T47D (cell line): ENCODE data around the gene SAMD14.

Experiments used
- DNase-seq, 2 experiments: peaks; one replicate each; pipeline versions ENCODE4 v3.0.0 to v3.0.0-alpha.2; 2011 to 2012; ENCODE audit warnings: low read depth in 1 of 2, low spot score in 1 of 2
- JUND ChIP-seq: IDR thresholded peaks from 2 replicates; pipeline ENCODE4 v1.6.1; 2012; ENCODE audit warnings: low read depth
- in situ Hi-C: cut with HindIII; loops from 2 replicates; pipeline ENCODE4 v1.10.0; 2016; ENCODE audit warnings: low sequenced_read_pairs, low pct_unique_long_range_greater_than_20kb

The SAMD14 gene

GRCh38 chr17:50117202-50118051, 12.5 kb downstream of the SAMD14 start:
- in situ Hi-C loops, result no loop called here
- no peak for TF ChIP-seq JUND
- peak; percentile 79 to 81 for DNase-seq

- in situ Hi-C loops, result no loop called here
- no peak for DNase-seq
- TF ChIP-seq JUND, result no peak
Measured at GRCh38 chr17:50115756-50116155, 14.2 kb downstream of the SAMD14 start.

- in situ Hi-C loops, result no loop called here
- DNase-seq, result peak; percentile 72 to 83
- no peak for TF ChIP-seq JUND
Measured at GRCh38 chr17:50114849-50115357, 15.1 kb downstream of the SAMD14 start.

GRCh38 chr17:50114401-50114800, 15.6 kb downstream of the SAMD14 start:
- TF ChIP-seq JUND, result no peak
- no peak for DNase-seq
- in situ Hi-C loops, result no loop called here

GRCh38 chr17:50113624-50114320, 16.2 kb downstream of the SAMD14 start:
- in situ Hi-C loops, result no loop called here
- no peak for DNase-seq
- no peak for TF ChIP-seq JUND

GRCh38 chr17:50112694-50113093, 17.3 kb downstream of the SAMD14 start:
- DNase-seq, result peak in 1 of 2 experiments; percentile 30
- TF ChIP-seq JUND, result no peak
- in situ Hi-C loops, result no loop called here

GRCh38 chr17:50111673-50112655, 18.0 kb downstream of the SAMD14 start:
- no peak for TF ChIP-seq JUND
- DNase-seq, result peak in 1 of 2 experiments; percentile 59
- in situ Hi-C loops, result no loop called here

- in situ Hi-C loops, result no loop called here
- TF ChIP-seq JUND, result no peak
- DNase-seq, result no peak
Measured at GRCh38 chr17:50110591-50111349, 19.2 kb downstream of the SAMD14 start.

GRCh38 chr17:50109785-50110184, 20.2 kb downstream of the SAMD14 start:
- TF ChIP-seq JUND, result no peak
- in situ Hi-C loops, result no loop called here
- DNase-seq, result no peak

GRCh38 chr17:50109207-50109606, 20.8 kb downstream of the SAMD14 start:
- in situ Hi-C loops, result no loop called here
- TF ChIP-seq JUND, result no peak
- DNase-seq, result no peak

- in situ Hi-C loops, result no loop called here
- no peak for TF ChIP-seq JUND
- DNase-seq, result no peak
Measured at GRCh38 chr17:50108556-50108955, 21.4 kb downstream of the SAMD14 start.

- in situ Hi-C loops, result no loop called here
- DNase-seq, result no peak
- no peak for TF ChIP-seq JUND
Measured at GRCh38 chr17:50107790-50108414, 22.1 kb downstream of the SAMD14 start.
